Head of caudate nucleus (tissue), 42 donors: ENCODE data around the gene STAB1.
A peak's percentile ranks its signal among the peaks of the same experiment; 100 is the strongest.

Experiments
- DNase-seq, 42 donors: peaks; one replicate each; pipeline versions ENCODE4 v3.0.0 to v3.0.0-alpha.2; 2020 to 2021; ENCODE audit warnings: mixed read lengths in 7 of 42
- intact Hi-C: fragments of 100-400 bp; cut with DNase I; formaldehyde crosslinking; loops from one replicate; pipeline ENCODE4 v1.15.0; 2022

The STAB1 gene

GRCh38 chr3:52494886-52495495, at the start of gene STAB1:
Gene STAB1, plus strand, starts transcription at chr3:52495338. Its CDS starts 76 bp downstream, at chr3:52495414.
- intact Hi-C loops = no loop called here
- peak in 6 of 42 donors; percentile 25 to 59 (median 36) for DNase-seq

- intact Hi-C loops = no loop called here
- DNase-seq = no peak
These were observed 49.1 kb upstream of the STAB1 start for GRCh38 chr3:52446042-52446441.

- intact Hi-C loops = no loop called here
- peak; percentile 28 to 88 (median 70) for DNase-seq
These were observed 48.3 kb upstream of the STAB1 start for GRCh38 chr3:52446631-52447511.

- DNase-seq = no peak
- intact Hi-C loops = no loop called here
These were observed 47.4 kb upstream of the STAB1 start for GRCh38 chr3:52447512-52448355.

- intact Hi-C loops = no loop called here
- no peak for DNase-seq
These were observed 44.5 kb upstream of the STAB1 start for GRCh38 chr3:52450489-52451236.

- intact Hi-C loops = no loop called here
- DNase-seq = no peak
These were observed 43.7 kb upstream of the STAB1 start for GRCh38 chr3:52451237-52452083.

- DNase-seq = no peak
- intact Hi-C loops = no loop called here
These were observed 43.0 kb upstream of the STAB1 start for GRCh38 chr3:52452126-52452525.

GRCh38 chr3:52452570-52453221, 42.4 kb upstream of the STAB1 start:
- DNase-seq = no peak
- intact Hi-C loops = no loop called here

GRCh38 chr3:52453496-52454249, 41.5 kb upstream of the STAB1 start, which contains the start of gene TNNC1:
Gene TNNC1, minus strand, starts transcription at chr3:52454041. Its CDS starts 26 bp downstream, at chr3:52454015.
- intact Hi-C loops = no loop called here
- no peak for DNase-seq

- intact Hi-C loops = no loop called here
- peak in 1 of 42 donors; percentile 27 for DNase-seq
These were observed 40.7 kb upstream of the STAB1 start for GRCh38 chr3:52454250-52454937.

GRCh38 chr3:52454938-52455282, 40.2 kb upstream of the STAB1 start:
- DNase-seq = peak in 1 of 42 donors; percentile 8
- intact Hi-C loops = loop anchor here (5.0 kb wide), 1 partner anchor 82 kb away; the partner anchor contains the start of gene UQCC5

GRCh38 chr3:52455283-52456168, 39.6 kb upstream of the STAB1 start, which contains the start of gene NISCH:
Gene NISCH, plus strand, starts transcription at chr3:52455604. Its CDS starts 38 bp downstream, at chr3:52455642.
- intact Hi-C loops = loop anchor here (5.0 kb wide), 1 partner anchor 82 kb away; the partner anchor contains the start of gene UQCC5
- peak; percentile 67 to 95 (median 90) for DNase-seq

- DNase-seq = peak in 17 of 42 donors; percentile 16 to 54 (median 35)
- intact Hi-C loops = loop anchor here (5.0 kb wide), 1 partner anchor 81 kb away; the partner anchor contains the start of gene UQCC5
These were observed 38.9 kb upstream of the STAB1 start for GRCh38 chr3:52456169-52456799.

GRCh38 chr3:52456800-52457183, 38.3 kb upstream of the STAB1 start:
- intact Hi-C loops = loop anchor here (5.0 kb wide), 1 partner anchor 81 kb away; the partner anchor contains the start of gene UQCC5
- no peak for DNase-seq
